HL-60 (cell line): ENCODE measurements around the gene IGLON5.
A peak's percentile ranks its signal among the peaks of the same experiment; 100 is the strongest.

Experiments
- DNase-seq, 2 experiments: peaks; one replicate each; pipeline ENCODE4 v3.0.0-alpha.2; 2010 to 2020; ENCODE audit warnings: low read depth in 1 of 2, low spot score in 1 of 2
- H3K27ac ChIP-seq: fragments of 250-450 bp; sonication (Bioruptor Pico); replicated peaks from 2 replicates; pipeline ENCODE4 v1.5.1; 2020; ENCODE audit warnings: mild to moderate bottlenecking, moderate library complexity
- H3K27me3 ChIP-seq: fragments of 250-450 bp; sonication (Bioruptor Pico); 2 replicates; pipeline ENCODE4 v1.5.1; 2021; ENCODE audit warnings: mild to moderate bottlenecking, moderate library complexity; ENCODE audit not compliant: insufficient read depth, poor library complexity, severe bottlenecking
- H3K4me3 ChIP-seq: replicated peaks from 2 replicates; pipeline ENCODE4 v1.5.1; 2011; ENCODE audit warnings: mild to moderate bottlenecking, control low read depth, low read length; ENCODE audit not compliant: insufficient read depth
- CTCF ChIP-seq: IDR thresholded peaks from one replicate; pipeline ENCODE4 v1.5.1; 2011; ENCODE audit warnings: low read length, control low read depth, inconsistent platforms; ENCODE audit not compliant: insufficient read depth
- GABPA ChIP-seq: IDR thresholded peaks from 2 replicates; pipeline ENCODE4 v1.6.1; 2012; ENCODE audit warnings: low read depth
- POLR2AphosphoS5 ChIP-seq: IDR thresholded peaks from 2 replicates; pipeline ENCODE4 v1.6.1; 2012; ENCODE audit warnings: low read depth
- SPI1 ChIP-seq: IDR thresholded peaks from 2 replicates; pipeline ENCODE4 v1.6.1; 2012; ENCODE audit warnings: low read depth, mild to moderate bottlenecking, borderline replicate concordance
- TF ChIP-seq, protein P1 (sequence below): IDR thresholded peaks from 2 replicates; pipeline ENCODE4 v1.6.1; 2012; ENCODE audit warnings: low read depth; ENCODE audit not compliant: insufficient replicate concordance

Gene IGLON5

DNA sequence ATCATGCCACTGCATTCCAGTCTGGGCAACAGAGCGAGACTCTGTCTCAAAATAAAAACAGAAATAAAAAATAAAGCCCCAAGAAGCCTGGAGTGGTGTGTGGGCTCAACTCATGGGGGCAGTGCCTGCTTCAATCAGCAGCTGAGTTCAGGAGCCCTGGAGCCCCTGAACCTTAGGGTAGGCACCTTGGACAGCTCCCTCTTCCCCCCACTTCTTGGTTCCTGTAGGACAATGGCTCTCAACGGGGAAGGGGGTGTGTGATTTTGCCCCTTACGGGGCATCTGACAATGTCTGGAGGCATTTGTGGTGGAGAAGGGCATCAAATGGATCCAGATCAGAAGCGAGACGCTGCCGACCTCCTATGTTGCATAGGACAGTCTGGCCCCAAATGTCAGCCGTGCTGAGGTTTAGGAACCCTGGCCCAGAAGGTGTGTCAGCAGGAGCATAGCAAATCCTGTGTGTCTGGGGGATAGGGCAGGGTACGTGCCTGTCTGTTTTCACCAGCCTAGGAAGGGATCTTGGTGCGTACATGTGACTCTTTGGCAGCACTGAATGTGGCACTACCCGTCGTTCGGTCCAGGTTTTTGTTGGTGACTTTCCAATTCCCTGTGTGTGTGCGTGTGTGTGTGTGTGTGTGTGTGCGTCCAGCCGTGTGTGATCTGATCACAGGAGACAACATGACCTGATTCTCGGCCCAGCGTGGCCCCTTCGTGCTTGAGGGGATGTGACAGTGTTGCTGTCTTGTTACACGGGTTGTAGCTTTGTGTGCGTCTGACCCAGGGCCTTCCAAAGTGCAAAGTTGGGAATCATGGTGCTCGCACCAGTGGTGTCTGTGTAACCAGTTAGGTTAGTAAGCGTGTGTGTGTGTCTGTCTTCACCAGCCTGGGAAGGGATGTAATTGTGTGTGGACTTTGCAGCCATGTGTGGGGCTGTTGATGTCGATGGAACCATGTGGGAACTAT is 7.5 kb downstream of the IGLON5 start:
- no peak for DNase-seq
- TF ChIP-seq GABPA (no peak), CTCF (no peak)
- TF ChIP-seq, protein P1, sequence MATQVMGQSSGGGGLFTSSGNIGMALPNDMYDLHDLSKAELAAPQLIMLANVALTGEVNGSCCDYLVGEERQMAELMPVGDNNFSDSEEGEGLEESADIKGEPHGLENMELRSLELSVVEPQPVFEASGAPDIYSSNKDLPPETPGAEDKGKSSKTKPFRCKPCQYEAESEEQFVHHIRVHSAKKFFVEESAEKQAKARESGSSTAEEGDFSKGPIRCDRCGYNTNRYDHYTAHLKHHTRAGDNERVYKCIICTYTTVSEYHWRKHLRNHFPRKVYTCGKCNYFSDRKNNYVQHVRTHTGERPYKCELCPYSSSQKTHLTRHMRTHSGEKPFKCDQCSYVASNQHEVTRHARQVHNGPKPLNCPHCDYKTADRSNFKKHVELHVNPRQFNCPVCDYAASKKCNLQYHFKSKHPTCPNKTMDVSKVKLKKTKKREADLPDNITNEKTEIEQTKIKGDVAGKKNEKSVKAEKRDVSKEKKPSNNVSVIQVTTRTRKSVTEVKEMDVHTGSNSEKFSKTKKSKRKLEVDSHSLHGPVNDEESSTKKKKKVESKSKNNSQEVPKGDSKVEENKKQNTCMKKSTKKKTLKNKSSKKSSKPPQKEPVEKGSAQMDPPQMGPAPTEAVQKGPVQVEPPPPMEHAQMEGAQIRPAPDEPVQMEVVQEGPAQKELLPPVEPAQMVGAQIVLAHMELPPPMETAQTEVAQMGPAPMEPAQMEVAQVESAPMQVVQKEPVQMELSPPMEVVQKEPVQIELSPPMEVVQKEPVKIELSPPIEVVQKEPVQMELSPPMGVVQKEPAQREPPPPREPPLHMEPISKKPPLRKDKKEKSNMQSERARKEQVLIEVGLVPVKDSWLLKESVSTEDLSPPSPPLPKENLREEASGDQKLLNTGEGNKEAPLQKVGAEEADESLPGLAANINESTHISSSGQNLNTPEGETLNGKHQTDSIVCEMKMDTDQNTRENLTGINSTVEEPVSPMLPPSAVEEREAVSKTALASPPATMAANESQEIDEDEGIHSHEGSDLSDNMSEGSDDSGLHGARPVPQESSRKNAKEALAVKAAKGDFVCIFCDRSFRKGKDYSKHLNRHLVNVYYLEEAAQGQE, result peak; percentile 93
- Histone ChIP-seq H3K4me3 (no peak overlapping the region), H3K27ac (no peak overlapping the region), H3K27me3 (peaks cover 7% of the 10 kb centered on the region)

- no peak for DNase-seq
- no peak overlapping the region for H3K27ac ChIP-seq
- TF ChIP-seq SPI1 (no peak), GABPA (no peak), POLR2AphosphoS5 (no peak), CTCF (no peak)
- TF ChIP-seq, protein P1, result no peak
Observed at GRCh38 chr19:51319649-51320279, 8.3 kb downstream of the IGLON5 start.

GRCh38 chr19:51320280-51320657 is 8.8 kb downstream of the IGLON5 start:
- H3K27me3 ChIP-seq, result peaks cover 12% of the 10 kb centered on the region
- TF ChIP-seq CTCF (no peak), POLR2AphosphoS5 (no peak), SPI1 (no peak), GABPA (no peak)
- TF ChIP-seq, protein P1, result no peak
- DNase-seq, result no peak
- no peak overlapping the region for H3K27ac ChIP-seq
- H3K4me3 ChIP-seq, result no peak overlapping the region

More at GRCh38 chr19:51319649-51320279, 8.3 kb downstream of the IGLON5 start:
- Histone ChIP-seq H3K27me3 (peaks cover 12% of the 10 kb centered on the region), H3K4me3 (no peak overlapping the region)
